ENCODE data around the gene NOTUM.
A peak's percentile ranks its signal among the peaks of the same experiment; 100 is the strongest.

The NOTUM gene

DNA sequence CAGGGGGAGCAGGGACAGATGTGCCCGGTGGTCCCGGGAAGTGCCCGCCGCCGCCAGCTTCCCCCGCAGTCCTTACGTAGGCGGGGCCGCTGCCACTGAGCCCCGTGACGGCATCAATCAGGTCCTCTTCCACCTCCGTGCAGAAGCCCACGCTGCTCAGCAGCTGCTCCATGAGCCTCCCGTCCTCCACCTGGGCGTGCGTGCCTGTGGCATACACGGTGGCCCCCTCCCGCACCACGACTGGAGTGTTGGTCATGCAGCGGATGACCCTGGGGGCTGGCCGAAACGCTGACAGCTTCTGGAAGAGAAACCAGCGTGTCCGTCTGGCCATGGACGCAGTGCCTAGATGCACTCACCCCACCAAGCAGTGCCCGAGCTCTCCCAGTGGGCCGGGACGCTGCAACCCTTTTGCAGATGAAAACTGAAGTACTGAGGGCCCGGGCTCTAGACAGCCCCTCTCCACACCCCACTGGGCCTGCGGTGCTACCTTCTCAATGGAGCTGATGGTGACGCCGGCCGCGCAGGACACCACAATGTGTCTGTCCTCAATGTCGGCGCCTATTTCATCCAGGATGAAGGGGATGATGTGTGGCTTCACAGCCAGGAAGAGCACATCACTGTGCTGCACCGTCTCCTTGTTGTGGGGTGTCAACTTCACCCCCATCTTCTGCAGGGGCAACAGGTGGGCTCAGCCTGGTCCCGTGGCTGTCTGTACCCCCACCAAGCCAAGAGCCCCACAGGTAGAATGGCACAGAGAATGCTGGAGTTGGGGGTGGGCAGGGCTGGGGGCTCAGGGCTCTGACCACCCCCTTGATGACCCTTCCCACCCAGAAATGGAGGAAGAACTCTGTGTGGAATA lies 25.9 kb downstream of the NOTUM start:
- no peak for DNase-seq (ENCODE audit: low spot score)
- Histone ChIP-seq H3K9me3 (replicated peaks in 1 of 2; ENCODE audit: control insufficient read depth in 2 of 2, insufficient read depth in 1 of 2, low read depth in 1 of 2, low read length in 2 of 2) (no peaks in the 10 kb centered on the region), H2BK12ac (ENCODE audit: low read length) (no peak overlapping the region), H2AFZ (ENCODE audit: low read length) (no peak overlapping the region), H3K4me1 (ENCODE audit: control insufficient read depth in 2 of 2, insufficient read depth in 1 of 2, low read depth in 1 of 2, low read length in 2 of 2) (peaks cover 5 to 6% of the 10 kb centered on the region in 2 donors), H2BK15ac (ENCODE audit: low read length) (peak overlapping the region; percentile 81), H3K4me2 (ENCODE audit: insufficient read depth, low read length, poor library complexity, severe bottlenecking) (peak overlapping the region; percentile 2), H2AK5ac (ENCODE audit: low read depth, low read length) (peak overlapping the region; percentile 42), H2BK5ac (ENCODE audit: low read length) (peak overlapping the region; percentile 44), H3K23ac (ENCODE audit: low read depth, low read length, poor library complexity) (peak overlapping the region; percentile 92), H3K9ac (ENCODE audit: low read depth, low read length, poor library complexity) (peak overlapping the region; percentile 55), H2BK120ac (ENCODE audit: low read depth, low read length) (no peak overlapping the region), H3K36me3 (replicated peaks in 1 of 2; ENCODE audit: control insufficient read depth in 2 of 2, insufficient read depth in 2 of 2, low read length in 2 of 2) (peaks cover 6 to 29% of the 10 kb centered on the region in 2 donors), H3K4ac (ENCODE audit: low read length) (no peak overlapping the region), H3K14ac (ENCODE audit: low read length) (no peak overlapping the region), H3K27ac (replicated peaks; ENCODE audit: low read length) (no peak overlapping the region), H3K79me1 (ENCODE audit: low read depth, low read length) (peaks cover 13% of the 10 kb centered on the region), H3K18ac (ENCODE audit: low read length) (peak overlapping the region; percentile 13), H3K27me3 (ENCODE audit: control insufficient read depth in 3 of 3, insufficient read depth in 3 of 3, low read depth in 1 of 3, low read length in 3 of 3) (peaks cover 0 to 4% (median 0%) of the 10 kb centered on the region in 3 experiments), H4K91ac (ENCODE audit: low read depth, low read length, poor library complexity) (no peak overlapping the region), H4K8ac (ENCODE audit: low read depth, low read length) (no peak overlapping the region), H3K4me3 (ENCODE audit: low read length in 2 of 2) (peak overlapping the region in 1 of 2 donors; percentile 13)
- no CpG with 5 or more reads among the region's 38 CpGs for WGBS, 2 donors (ENCODE audit: extremely low coverage in 2 of 2, insufficient read length in 2 of 2, insufficient replicate concordance in 1 of 2)

DNA sequence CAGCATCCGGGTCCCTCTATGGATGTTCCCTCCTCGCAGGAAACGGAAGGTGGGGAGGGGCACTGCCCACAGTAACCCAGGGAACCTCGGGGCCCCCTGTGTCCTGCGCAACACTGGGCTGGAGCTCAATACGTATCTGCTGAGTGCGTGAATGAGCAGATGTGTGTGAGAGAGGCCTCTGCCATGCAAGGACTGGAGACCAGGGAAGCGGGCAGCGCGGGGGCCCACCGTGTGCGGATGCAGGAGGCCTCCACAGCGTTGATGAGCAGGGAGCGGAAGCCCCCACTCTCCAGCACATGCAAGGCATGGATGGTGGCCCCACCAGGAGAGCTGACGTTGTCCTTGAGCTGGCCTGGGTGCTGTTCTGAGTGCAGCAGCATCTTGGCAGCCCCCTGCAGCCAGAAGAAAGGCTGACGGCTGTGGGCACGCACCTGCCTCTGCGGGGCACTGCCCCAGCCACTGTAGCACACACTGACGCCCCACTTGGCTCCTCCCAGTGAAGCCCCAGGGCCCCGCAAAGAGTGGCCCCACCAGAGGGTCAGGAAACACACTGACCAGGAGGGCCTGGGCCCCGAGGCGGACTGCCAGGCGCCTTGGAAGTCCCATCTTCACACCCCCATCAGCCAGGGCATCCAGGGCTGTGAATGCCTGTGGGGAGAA lies 26.8 kb downstream of the NOTUM start:
- Histone ChIP-seq H2BK5ac (ENCODE audit: low read length) (peak overlapping the region; percentile 44), H3K27ac (replicated peaks; ENCODE audit: low read length) (no peak overlapping the region), H3K23ac (ENCODE audit: low read depth, low read length, poor library complexity) (no peak overlapping the region), H2BK12ac (ENCODE audit: low read length) (no peak overlapping the region), H4K91ac (ENCODE audit: low read depth, low read length, poor library complexity) (no peak overlapping the region), H4K8ac (ENCODE audit: low read depth, low read length) (no peak overlapping the region), H3K36me3 (replicated peaks in 1 of 2; ENCODE audit: control insufficient read depth in 2 of 2, insufficient read depth in 2 of 2, low read length in 2 of 2) (peaks cover 6 to 29% of the 10 kb centered on the region in 2 donors), H2BK120ac (ENCODE audit: low read depth, low read length) (no peak overlapping the region), H2BK15ac (ENCODE audit: low read length) (no peak overlapping the region), H3K9me3 (replicated peaks in 1 of 2; ENCODE audit: control insufficient read depth in 2 of 2, insufficient read depth in 1 of 2, low read depth in 1 of 2, low read length in 2 of 2) (no peaks in the 10 kb centered on the region), H3K4me2 (ENCODE audit: insufficient read depth, low read length, poor library complexity, severe bottlenecking) (no peak overlapping the region), H3K18ac (ENCODE audit: low read length) (no peak overlapping the region), H3K4me3 (ENCODE audit: low read length in 2 of 2) (no peak overlapping the region), H3K14ac (ENCODE audit: low read length) (no peak overlapping the region), H3K79me1 (ENCODE audit: low read depth, low read length) (peaks cover 16% of the 10 kb centered on the region), H3K4me1 (ENCODE audit: control insufficient read depth in 2 of 2, insufficient read depth in 1 of 2, low read depth in 1 of 2, low read length in 2 of 2) (peaks cover 5 to 6% of the 10 kb centered on the region in 2 donors), H2AK5ac (ENCODE audit: low read depth, low read length) (no peak overlapping the region), H2AFZ (ENCODE audit: low read length) (no peak overlapping the region), H3K27me3 (ENCODE audit: control insufficient read depth in 3 of 3, insufficient read depth in 3 of 3, low read depth in 1 of 3, low read length in 3 of 3) (peaks cover 0 to 3% (median 0%) of the 10 kb centered on the region in 3 experiments), H3K9ac (ENCODE audit: low read depth, low read length, poor library complexity) (no peak overlapping the region), H3K4ac (ENCODE audit: low read length) (no peak overlapping the region)
- WGBS, 2 donors (ENCODE audit: extremely low coverage in 2 of 2, insufficient read length in 2 of 2, insufficient replicate concordance in 1 of 2), result no CpG with 5 or more reads among the region's 23 CpGs
- DNase-seq (ENCODE audit: low spot score), result no peak

DNA sequence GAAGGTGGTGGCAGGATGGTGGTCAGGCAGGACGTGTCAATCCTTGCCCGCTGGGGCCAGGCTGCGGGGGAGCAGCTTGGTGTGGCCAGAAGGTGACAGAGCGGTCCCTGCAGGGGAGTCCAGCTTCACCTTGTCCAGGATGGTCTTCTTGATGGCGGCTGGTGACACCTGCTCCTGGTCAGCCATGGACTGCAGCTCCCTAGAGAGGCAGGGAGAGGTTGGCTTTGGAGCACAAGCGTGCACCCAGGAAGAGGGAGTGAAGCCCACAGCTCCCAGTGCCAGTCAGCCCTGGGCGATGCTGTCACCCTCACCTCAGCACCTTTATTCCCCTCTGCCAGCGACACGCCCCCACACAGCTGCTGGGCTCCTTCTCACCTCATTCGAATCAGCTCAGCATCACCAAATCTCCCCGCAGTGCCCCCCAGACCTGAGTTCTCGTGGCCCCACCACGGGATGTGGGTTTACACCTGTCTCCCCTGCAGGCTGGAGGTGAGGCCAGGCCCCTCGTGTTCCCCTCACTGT lies 27.7 kb downstream of the NOTUM start:
- no peak overlapping the region for H3K4ac ChIP-seq (ENCODE audit: low read length)
- no peak overlapping the region for H3K18ac ChIP-seq (ENCODE audit: low read length)
- H3K4me1 ChIP-seq (ENCODE audit: control insufficient read depth in 2 of 2, insufficient read depth in 1 of 2, low read depth in 1 of 2, low read length in 2 of 2), result peaks cover 11 to 13% of the 10 kb centered on the region in 2 donors
- peaks cover 0 to 9% (median 0%) of the 10 kb centered on the region in 3 experiments for H3K27me3 ChIP-seq (ENCODE audit: control insufficient read depth in 3 of 3, insufficient read depth in 3 of 3, low read depth in 1 of 3, low read length in 3 of 3)
- peak overlapping the region; percentile 5 for H2AK5ac ChIP-seq (ENCODE audit: low read depth, low read length)
- peak overlapping the region; percentile 65 for H4K8ac ChIP-seq (ENCODE audit: low read depth, low read length)
- peak overlapping the region; percentile 43 for H2BK15ac ChIP-seq (ENCODE audit: low read length)
- no peaks in the 10 kb centered on the region for H3K9me3 ChIP-seq (replicated peaks in 1 of 2; ENCODE audit: control insufficient read depth in 2 of 2, insufficient read depth in 1 of 2, low read depth in 1 of 2, low read length in 2 of 2)
- no peak overlapping the region for H3K27ac ChIP-seq (replicated peaks; ENCODE audit: low read length)
- H3K79me1 ChIP-seq (ENCODE audit: low read depth, low read length), result peaks cover 25% of the 10 kb centered on the region
- no peak overlapping the region for H3K9ac ChIP-seq (ENCODE audit: low read depth, low read length, poor library complexity)
- peak overlapping the region; percentile 80 for H3K23ac ChIP-seq (ENCODE audit: low read depth, low read length, poor library complexity)
- no peak overlapping the region for H2BK120ac ChIP-seq (ENCODE audit: low read depth, low read length)
- peaks cover 6 to 29% of the 10 kb centered on the region in 2 donors for H3K36me3 ChIP-seq (replicated peaks in 1 of 2; ENCODE audit: control insufficient read depth in 2 of 2, insufficient read depth in 2 of 2, low read length in 2 of 2)
- H3K4me2 ChIP-seq (ENCODE audit: insufficient read depth, low read length, poor library complexity, severe bottlenecking), result no peak overlapping the region
- no peak overlapping the region for H2BK12ac ChIP-seq (ENCODE audit: low read length)
- H3K4me3 ChIP-seq (ENCODE audit: low read length in 2 of 2), result peak overlapping the region in 1 of 2 donors; percentile 16
- no peak for DNase-seq (ENCODE audit: low spot score)
- peak overlapping the region; percentile 8 for H3K14ac ChIP-seq (ENCODE audit: low read length)
- no peak overlapping the region for H4K91ac ChIP-seq (ENCODE audit: low read depth, low read length, poor library complexity)
- WGBS, 2 donors (ENCODE audit: extremely low coverage in 2 of 2, insufficient read length in 2 of 2, insufficient replicate concordance in 1 of 2), result no CpG with 5 or more reads among the region's 14 CpGs
- peak overlapping the region; percentile 82 for H2BK5ac ChIP-seq (ENCODE audit: low read length)
- no peak overlapping the region for H2AFZ ChIP-seq (ENCODE audit: low read length)
